Loucy (cell line): ENCODE data around the gene RHOB.

ENCODE experiments used
- H2AFZ ChIP-seq: fragments of 200-600 bp; sonication (generic); 2 replicates; pipeline ENCODE4 v1.6.0; 2016; ENCODE audit warnings: antibody characterized with exemption, mild to moderate bottlenecking, low read length, moderate library complexity
- H3F3A ChIP-seq: fragments of 200-600 bp; 2 replicates; pipeline ENCODE4 v1.6.0; 2016; ENCODE audit warnings: antibody characterized with exemption, low read depth, mild to moderate bottlenecking
- H3K27me3 ChIP-seq: fragments of 200-600 bp; sonication (generic); 2 replicates; pipeline ENCODE4 v1.6.1; 2014; ENCODE audit warnings: low read length, mild to moderate bottlenecking; ENCODE audit not compliant: insufficient read depth, poor library complexity, severe bottlenecking
- H3K36me3 ChIP-seq: fragments of 200-600 bp; sonication (generic); 2 replicates; pipeline ENCODE4 v1.6.1; 2016; ENCODE audit warnings: low read length; ENCODE audit not compliant: insufficient read depth
- H3K4me1 ChIP-seq: fragments of 200-600 bp; sonication (generic); 2 replicates; pipeline ENCODE4 v1.5.1; 2014; ENCODE audit warnings: low read length, mild to moderate bottlenecking; ENCODE audit not compliant: insufficient read depth, poor library complexity, severe bottlenecking
- H3K4me2 ChIP-seq: fragments of 200-600 bp; sonication (generic); 2 replicates; pipeline ENCODE4 v1.6.0; 2014; ENCODE audit warnings: antibody characterized with exemption, low read length, low read depth, mild to moderate bottlenecking; ENCODE audit not compliant: poor library complexity, severe bottlenecking
- H3K4me3 ChIP-seq: fragments of 200-600 bp; sonication (generic); 2 replicates; pipeline ENCODE4 v1.5.1; 2014; ENCODE audit warnings: low read length, mild to moderate bottlenecking, mixed read lengths; ENCODE audit not compliant: poor library complexity, severe bottlenecking
- H3K79me2 ChIP-seq: fragments of 200-600 bp; sonication (generic); 2 replicates; pipeline ENCODE4 v1.6.1; 2014; ENCODE audit warnings: low read length; ENCODE audit not compliant: insufficient read depth
- H3K9ac ChIP-seq: fragments of 200-600 bp; sonication (generic); 2 replicates; pipeline ENCODE4 v1.6.0; 2014; ENCODE audit warnings: mild to moderate bottlenecking, low read depth, low read length, moderate library complexity; ENCODE audit not compliant: poor library complexity, severe bottlenecking
- H3K9me2 ChIP-seq: fragments of 200-600 bp; sonication (generic); replicated peaks from 2 replicates; pipeline ENCODE4 v1.6.1; 2016; ENCODE audit warnings: low read depth, low read length, mixed read lengths
- H3K9me3 ChIP-seq: fragments of 200-600 bp; sonication (generic); 2 replicates; pipeline ENCODE4 v1.6.1; 2014; ENCODE audit warnings: mild to moderate bottlenecking, antibody characterized with exemption, low read length, low read depth; ENCODE audit not compliant: insufficient read depth
- H4K20me1 ChIP-seq: fragments of 200-600 bp; sonication (generic); 2 replicates; pipeline ENCODE4 v1.6.0; 2014; ENCODE audit warnings: antibody characterized with exemption, low read length, mild to moderate bottlenecking; ENCODE audit not compliant: insufficient read depth, poor library complexity, severe bottlenecking
- EZH2phosphoT487 ChIP-seq: fragments of 200-600 bp; IDR thresholded peaks from 2 replicates; pipeline ENCODE4 v1.6.1; 2018; ENCODE audit warnings: antibody characterized with exemption, mild to moderate bottlenecking, moderate library complexity, borderline replicate concordance
- TF ChIP-seq, protein P1 (sequence below): fragments of 200-600 bp; sonication (generic); conservative IDR thresholded peaks from 2 replicates; pipeline ENCODE4 v1.5.1; 2014; ENCODE audit warnings: mild to moderate bottlenecking, antibody characterized with exemption, low read length

RHOB gene

GRCh38 chr2:20436716-20437470, 10.0 kb upstream of the RHOB start:
- no peak overlapping the region for H3K4me2 ChIP-seq
- H3K9me3 ChIP-seq = no peaks in the 10 kb centered on the region
- H3K4me1 ChIP-seq = no peaks in the 10 kb centered on the region
- TF ChIP-seq, protein P1, sequence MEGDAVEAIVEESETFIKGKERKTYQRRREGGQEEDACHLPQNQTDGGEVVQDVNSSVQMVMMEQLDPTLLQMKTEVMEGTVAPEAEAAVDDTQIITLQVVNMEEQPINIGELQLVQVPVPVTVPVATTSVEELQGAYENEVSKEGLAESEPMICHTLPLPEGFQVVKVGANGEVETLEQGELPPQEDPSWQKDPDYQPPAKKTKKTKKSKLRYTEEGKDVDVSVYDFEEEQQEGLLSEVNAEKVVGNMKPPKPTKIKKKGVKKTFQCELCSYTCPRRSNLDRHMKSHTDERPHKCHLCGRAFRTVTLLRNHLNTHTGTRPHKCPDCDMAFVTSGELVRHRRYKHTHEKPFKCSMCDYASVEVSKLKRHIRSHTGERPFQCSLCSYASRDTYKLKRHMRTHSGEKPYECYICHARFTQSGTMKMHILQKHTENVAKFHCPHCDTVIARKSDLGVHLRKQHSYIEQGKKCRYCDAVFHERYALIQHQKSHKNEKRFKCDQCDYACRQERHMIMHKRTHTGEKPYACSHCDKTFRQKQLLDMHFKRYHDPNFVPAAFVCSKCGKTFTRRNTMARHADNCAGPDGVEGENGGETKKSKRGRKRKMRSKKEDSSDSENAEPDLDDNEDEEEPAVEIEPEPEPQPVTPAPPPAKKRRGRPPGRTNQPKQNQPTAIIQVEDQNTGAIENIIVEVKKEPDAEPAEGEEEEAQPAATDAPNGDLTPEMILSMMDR = peak; percentile 21; the same call in 1 of the 2 replicates
- no peak for TF ChIP-seq EZH2phosphoT487
- no peak overlapping the region for H2AFZ ChIP-seq
- no peaks in the 10 kb centered on the region for H3K27me3 ChIP-seq
- H3K9me2 ChIP-seq = no peaks in the 10 kb centered on the region
- no peaks in the 10 kb centered on the region for H4K20me1 ChIP-seq
- H3F3A ChIP-seq = no peaks in the 10 kb centered on the region
- no peaks in the 10 kb centered on the region for H3K79me2 ChIP-seq
- H3K9ac ChIP-seq = no peak overlapping the region
- H3K36me3 ChIP-seq = no peaks in the 10 kb centered on the region
- no peak overlapping the region for H3K4me3 ChIP-seq

DNA sequence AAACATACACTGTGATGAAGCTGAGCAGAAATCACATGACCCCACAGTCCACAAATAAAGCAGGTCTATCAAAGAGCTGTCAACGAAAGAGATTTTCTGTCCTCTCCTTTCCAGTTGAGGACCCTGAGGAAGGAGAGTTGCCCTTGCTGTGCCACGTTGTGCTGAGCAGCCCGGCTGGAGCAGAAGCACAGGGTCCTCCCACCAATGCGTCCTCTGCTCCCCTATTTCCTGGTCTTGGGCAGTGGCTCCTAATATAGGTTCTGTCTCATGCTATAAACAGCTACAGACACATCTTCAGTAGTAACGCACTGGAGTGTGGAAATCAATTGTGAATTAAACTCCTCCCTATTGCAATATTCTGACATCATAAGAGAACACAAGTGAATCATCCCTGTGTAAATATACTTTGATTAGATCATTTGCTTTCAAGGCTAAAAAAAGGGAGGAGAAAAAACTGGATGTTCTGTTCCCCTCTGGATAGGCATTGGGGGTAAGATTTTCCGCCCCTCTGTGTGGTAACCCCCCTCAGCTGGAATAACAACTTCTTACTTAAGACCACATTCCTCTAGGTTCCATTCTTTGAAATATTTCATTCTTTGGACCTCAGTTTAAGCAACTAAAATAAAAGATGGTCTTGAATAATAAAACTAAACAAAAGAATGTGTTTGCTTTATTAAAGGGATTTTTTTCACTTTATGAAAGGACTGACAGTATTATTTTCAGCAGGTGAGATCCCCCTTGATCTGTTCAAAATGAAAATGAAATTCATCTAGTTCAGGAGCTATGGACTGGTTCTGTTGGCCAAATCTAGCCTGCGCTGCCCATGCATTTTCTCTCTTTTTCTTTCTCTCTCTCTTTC, 8.3 kb upstream of the RHOB start:
- no peaks in the 10 kb centered on the region for H4K20me1 ChIP-seq
- no peak overlapping the region for H3K4me3 ChIP-seq
- H3K27me3 ChIP-seq = no peaks in the 10 kb centered on the region
- H3K36me3 ChIP-seq = no peaks in the 10 kb centered on the region
- H3K4me2 ChIP-seq = no peak overlapping the region
- no peak for TF ChIP-seq EZH2phosphoT487
- TF ChIP-seq, protein P1 = no peak
- no peaks in the 10 kb centered on the region for H3K9me3 ChIP-seq
- no peaks in the 10 kb centered on the region for H3K79me2 ChIP-seq
- no peaks in the 10 kb centered on the region for H3K4me1 ChIP-seq
- no peaks in the 10 kb centered on the region for H3K9me2 ChIP-seq
- no peak overlapping the region for H3K9ac ChIP-seq
- H2AFZ ChIP-seq = peak overlapping the region; percentile 10; the same call in 1 of the 2 replicates
- H3F3A ChIP-seq = no peaks in the 10 kb centered on the region

DNA sequence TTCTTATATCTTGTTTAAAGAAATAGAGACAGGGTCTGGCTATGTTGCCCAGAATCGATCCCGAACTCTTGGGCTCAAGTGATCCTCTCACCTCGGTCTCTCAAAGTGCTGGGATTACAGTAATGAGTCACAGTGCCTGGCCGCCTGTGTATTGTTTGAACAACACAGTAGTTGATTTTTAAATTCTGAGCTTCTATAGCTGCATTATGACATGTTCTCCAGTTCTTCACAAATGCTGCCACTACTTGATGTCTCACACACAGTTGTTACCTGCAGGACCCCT, 7.7 kb upstream of the RHOB start:
- no peaks in the 10 kb centered on the region for H4K20me1 ChIP-seq
- H3K4me1 ChIP-seq = no peaks in the 10 kb centered on the region
- no peak overlapping the region for H3K4me3 ChIP-seq
- no peaks in the 10 kb centered on the region for H3K9me2 ChIP-seq
- H2AFZ ChIP-seq = no peak overlapping the region
- H3K27me3 ChIP-seq = no peaks in the 10 kb centered on the region
- TF ChIP-seq, protein P1 = no peak
- TF ChIP-seq EZH2phosphoT487 = no peak
- no peaks in the 10 kb centered on the region for H3K36me3 ChIP-seq
- H3F3A ChIP-seq = no peaks in the 10 kb centered on the region
- no peaks in the 10 kb centered on the region for H3K9me3 ChIP-seq
- no peak overlapping the region for H3K4me2 ChIP-seq
- no peaks in the 10 kb centered on the region for H3K79me2 ChIP-seq
- H3K9ac ChIP-seq = no peak overlapping the region
